HepG2 (cell line): ENCODE results near the gene ANKRD44. TPM values are rescaled to one million over a fixed set of nuclear protein-coding genes. Genes with fewer than 3 reads are reported as not detected.

Experiments
- ATAC-seq: fragments of 200-7000 bp; cut with Tn5 transposase; 3 replicates; pipeline ENCODE4 v1.9.1; 2020; ENCODE audit warnings: mild to moderate bottlenecking, moderate library complexity
- BruUV-seq: library from RNA; stranded (reverse); fragments of 400-500 nt; replicated peaks from 2 replicates; lab custom pipeline; 2021; lab: Mats Ljungman, UMichigan
- CTCF ChIA-PET: fragments of 300-600 bp; formaldehyde crosslinking; extraction: SDS; loops from one replicate; lab custom pipeline; 2021; ENCODE audit warnings: low total read pairs, inconsistent platforms, low intra/inter-chr PET ratio; lab: Yijun Ruan, JAX
- POLR2A ChIA-PET: fragments of 350-600 bp; sonication (Branson Sonifier 250); formaldehyde crosslinking; loops from one replicate; lab custom pipeline; 2020; ENCODE audit warnings: antibody characterized with exemption, inconsistent platforms; lab: Yijun Ruan, JAX
- DNase-seq: peaks from one replicate; pipeline ENCODE4 v3.0.0-alpha.2; 2015; ENCODE audit warnings: low spot score
- FAIRE-seq: peaks from 3 replicates; lab custom pipeline; 2011; peaks lifted over from hg19 to GRCh38; lab: Jason Lieb, UNC
- H2AFZ ChIP-seq: one replicate; pipeline ENCODE4 v1.6.1; 2011; ENCODE audit warnings: low read length, inconsistent platforms
- H3K27ac ChIP-seq: fragments of 300-600 bp; 3 replicates; pipeline ENCODE4 v1.8.0; 2011; ENCODE audit warnings: mixed run types, mild to moderate bottlenecking, mixed read lengths, low read length, inconsistent platforms; ENCODE audit not compliant: insufficient read depth; ENCODE audit errors: extremely low read length
- H3K27me3 ChIP-seq, 2 experiments: fragments of 200-600 bp in 1 of 2; 2 replicates in 1 of 2; 3 replicates in 1 of 2; pipeline versions ENCODE4 v1.6.0 to v1.8.0; 2011; ENCODE audit warnings: low read length in 2 of 2, mild to moderate bottlenecking in 2 of 2, moderate library complexity in 2 of 2, inconsistent platforms in 1 of 2; ENCODE audit not compliant: insufficient read depth in 2 of 2, control insufficient read depth in 1 of 2
- H3K36me3 ChIP-seq, 2 experiments: fragments of 200-600 bp in 1 of 2; replicated peaks in 1 of 2; 2 replicates in 1 of 2; 3 replicates in 1 of 2; pipeline versions ENCODE4 v1.5.1 to v1.8.0; 2011; ENCODE audit warnings: low read length in 2 of 2, inconsistent platforms in 1 of 2; ENCODE audit not compliant: insufficient read depth in 2 of 2, control insufficient read depth in 1 of 2
- H3K4me1 ChIP-seq: 2 replicates; pipeline ENCODE4 v1.5.1; 2012; ENCODE audit warnings: low read length, inconsistent platforms; ENCODE audit not compliant: insufficient read depth
- H3K4me2 ChIP-seq: 2 replicates; pipeline ENCODE4 v1.6.0; 2011; ENCODE audit warnings: low read depth, low read length, inconsistent platforms
- H3K4me3 ChIP-seq, 3 experiments: fragments of 200-600 bp in 1 of 3; sonication (generic), shearing (Covaris generic) in 1 of 3; replicated peaks in 1 of 3; 2 replicates each; pipeline ENCODE4 v1.5.1; 2011 to 2016; ENCODE audit warnings: low read length in 3 of 3, inconsistent platforms in 2 of 3, low read depth in 2 of 3, mild to moderate bottlenecking in 2 of 3, control low read depth in 1 of 3, mixed read lengths in 1 of 3; ENCODE audit not compliant: insufficient read depth in 1 of 3
- H3K79me2 ChIP-seq: one replicate; pipeline ENCODE4 v1.6.1; 2011; ENCODE audit warnings: low read length, inconsistent platforms; ENCODE audit not compliant: insufficient read depth
- H3K9ac ChIP-seq: 2 replicates; pipeline ENCODE4 v1.6.0; 2011; ENCODE audit warnings: mild to moderate bottlenecking, low read depth, low read length, inconsistent platforms; ENCODE audit not compliant: insufficient read depth
- H3K9me3 ChIP-seq: 2 replicates; pipeline ENCODE4 v1.5.1; 2012; ENCODE audit warnings: mild to moderate bottlenecking, low read length
- H4K20me1 ChIP-seq: 2 replicates; pipeline ENCODE4 v1.6.0; 2011; ENCODE audit warnings: inconsistent platforms, mild to moderate bottlenecking, low read length, moderate library complexity; ENCODE audit not compliant: insufficient read depth
- ATF1 ChIP-seq: IDR thresholded peaks from 2 replicates; pipeline ENCODE4 v1.6.1; 2016; ENCODE audit warnings: mild to moderate bottlenecking, control low read depth
- CBX1 ChIP-seq: IDR thresholded peaks from one replicate; pipeline ENCODE4 v1.6.1; 2016; ENCODE audit warnings: antibody characterized with exemption, low read depth
- CENPX ChIP-seq: sonication (generic); formaldehyde crosslinking; IDR thresholded peaks from 2 replicates; pipeline ENCODE4 v1.9.0; 2021; ENCODE audit warnings: mild to moderate bottlenecking, missing genetic modification reagents, moderate library complexity
- CREB1 ChIP-seq, 2 experiments: fragments of 450-650 bp in 1 of 2; IDR thresholded peaks; 2 replicates each; pipeline ENCODE4 v1.6.1; 2016 to 2017; ENCODE audit warnings: control low read depth in 1 of 2, mild to moderate bottlenecking in 1 of 2, missing compliant biosample characterization in 1 of 2, missing genetic modification characterization in 1 of 2
- E2F5 ChIP-seq: sonication (generic); formaldehyde crosslinking; conservative IDR thresholded peaks from 2 replicates; pipeline ENCODE4 v1.4.0; 2020; ENCODE audit warnings: missing genetic modification reagents
- ESRRA ChIP-seq: sonication (generic); formaldehyde crosslinking; IDR thresholded peaks from 2 replicates; pipeline ENCODE4 v1.5.1; 2020; ENCODE audit warnings: mild to moderate bottlenecking, low read depth, missing genetic modification reagents
- FOSL1 ChIP-seq: sonication (generic); formaldehyde crosslinking; IDR thresholded peaks from 2 replicates; pipeline ENCODE4 v1.9.0; 2021; ENCODE audit warnings: missing genetic modification reagents, borderline replicate concordance
- JUN ChIP-seq: sonication (generic); formaldehyde crosslinking; IDR thresholded peaks from 2 replicates; pipeline ENCODE4 v1.4.0; 2020; ENCODE audit warnings: mild to moderate bottlenecking, missing genetic modification reagents
- KLF12 ChIP-seq: sonication (generic); formaldehyde crosslinking; IDR thresholded peaks from 2 replicates; pipeline ENCODE4 v1.4.0; 2020; ENCODE audit warnings: missing genetic modification reagents, borderline replicate concordance
- MAF1 ChIP-seq: sonication (generic); formaldehyde crosslinking; IDR thresholded peaks from 2 replicates; pipeline ENCODE4 v1.5.0; 2020; ENCODE audit warnings: missing genetic modification reagents, borderline replicate concordance
- NR3C1 ChIP-seq: sonication (generic); formaldehyde crosslinking; IDR thresholded peaks from 2 replicates; pipeline ENCODE4 v1.4.0; 2020; ENCODE audit warnings: missing genetic modification reagents
- POLR2A ChIP-seq, 2 experiments: IDR thresholded peaks; 2 replicates each; pipeline ENCODE4 v1.6.1; 2011; ENCODE audit warnings: low read depth in 2 of 2, low read length in 2 of 2, mild to moderate bottlenecking in 1 of 2, moderate library complexity in 1 of 2; ENCODE audit not compliant: insufficient read depth in 1 of 2
- POLR2AphosphoS5 ChIP-seq: IDR thresholded peaks from 2 replicates; pipeline ENCODE4 v1.6.1; 2012; ENCODE audit warnings: low read depth, low read length
- PPARG ChIP-seq: conservative IDR thresholded peaks from 2 replicates; pipeline ENCODE4 v1.6.1; 2016; ENCODE audit warnings: missing biosample characterization, missing genetic modification reagents
- RFX3 ChIP-seq: IDR thresholded peaks from 2 replicates; pipeline ENCODE4 v1.6.1; 2016; ENCODE audit warnings: missing biosample characterization, missing genetic modification reagents
- RNF219 ChIP-seq: sonication (generic); formaldehyde crosslinking; IDR thresholded peaks from 2 replicates; pipeline ENCODE4 v1.5.0; 2020; ENCODE audit warnings: mild to moderate bottlenecking, missing genetic modification reagents
- SKI ChIP-seq: fragments of 450-650 bp; IDR thresholded peaks from one replicate; pipeline ENCODE4 v1.6.1; 2018; ENCODE audit warnings: mild to moderate bottlenecking; ENCODE audit not compliant: partially characterized antibody
- TCF7 ChIP-seq: sonication (generic); IDR thresholded peaks from 2 replicates; pipeline ENCODE4 v1.6.1; 2016; ENCODE audit warnings: antibody characterized with exemption, low read depth
- YEATS4 ChIP-seq: sonication (generic); formaldehyde crosslinking; IDR thresholded peaks from 2 replicates; pipeline ENCODE4 v1.4.0; 2020; ENCODE audit warnings: missing genetic modification reagents, borderline replicate concordance
- ZNF180 ChIP-seq: sonication (generic); formaldehyde crosslinking; IDR thresholded peaks from 2 replicates; pipeline ENCODE4 v1.4.0; 2020; ENCODE audit warnings: low read depth, missing genetic modification reagents, borderline replicate concordance
- ZNF253 ChIP-seq: sonication (generic); formaldehyde crosslinking; IDR thresholded peaks from 2 replicates; pipeline ENCODE4 v1.8.0; 2022; ENCODE audit warnings: mild to moderate bottlenecking, missing genetic modification reagents, borderline replicate concordance
- ZNF260 ChIP-seq: sonication (generic); formaldehyde crosslinking; IDR thresholded peaks from 2 replicates; pipeline ENCODE4 v1.4.0; 2020; ENCODE audit warnings: missing genetic modification reagents, low read depth, mild to moderate bottlenecking, borderline replicate concordance
- WGBS: methylation state at CpG from one replicate; pipeline ENCODE4 v1.1.6; 2017; ENCODE audit warnings: low lambda C conversion rate; 5-methylcytosine and 5-hydroxymethylcytosine counted together
- in situ Hi-C: cut with HindIII; loops from 2 replicates; pipeline ENCODE4 v1.10.0; 2017; ENCODE audit warnings: low pct_unique_long_range_greater_than_20kb; ENCODE audit not compliant: extremely low pct_ligation_motif_present
- intact Hi-C: fragments of 100-400 bp; cut with micrococcal nuclease; formaldehyde crosslinking; loops from one replicate; pipeline ENCODE4 v1.10.0; 2022; ENCODE audit not compliant: unreplicated experiment
- polyA plus RNA-seq, 8 experiments: library from polyadenylated mRNA; depleted of rRNA in 3 of 8; stranded (reverse) in 7 of 8; unstranded in 1 of 8; fragments of >200 nt; fragmentation: Illumina TruSeq in 4 of 8; extraction: Trizol in 4 of 8; gene quantifications; 2 replicates each; pipeline versions ENCODE4 v1.2.1 to v1.2.3, GENCODE V29; 2011 to 2016; ENCODE audit warnings: low read depth in 4 of 8, missing spikeins in 1 of 8, mixed read lengths in 1 of 8; ENCODE audit not compliant: insufficient read depth in 1 of 8
- total RNA-seq, 5 experiments: library from RNA; depleted of rRNA; stranded (reverse); fragments of >200 nt; fragmentation: Illumina TruSeq; extraction: Trizol; gene quantifications; 2 replicates each; pipeline ENCODE4 v1.2.3, GENCODE V29; 2016; ENCODE audit warnings: low read depth in 1 of 5

ANKRD44 gene
- total and polyA plus RNA-seq, 2 of the 13 experiments (the other 11 are each of a cell fraction or from before 2014, with no cell fraction given), result 0.04 to 0.11 TPM

DNA sequence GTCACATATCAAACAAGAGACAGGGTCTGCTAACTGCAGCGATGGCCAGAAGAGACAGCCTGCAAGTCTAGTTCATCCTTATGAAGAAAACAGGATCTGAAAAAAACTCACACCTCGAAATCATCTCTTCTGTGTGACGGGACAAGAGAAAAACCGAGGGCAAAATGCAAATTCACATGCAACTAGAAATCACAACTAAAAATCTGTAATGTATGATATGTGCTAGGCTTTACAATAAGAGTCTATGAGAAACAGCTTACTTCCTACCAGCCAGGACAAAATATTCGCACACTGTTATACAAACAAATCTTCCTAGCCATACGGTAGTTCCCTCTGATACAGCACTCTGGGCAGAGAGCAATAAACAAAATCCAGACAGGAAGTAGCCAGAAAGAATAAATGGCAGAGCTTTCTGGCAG lies 48.8 kb downstream of the ANKRD44 start (continued):
- TF ChIP-seq PPARG (no peak), FOSL1 (CRISPR knock-in tag) (no peak), ZNF253 (CRISPR knock-in tag) (no peak), SKI (no peak), ESRRA (CRISPR knock-in tag) (no peak), E2F5 (no peak), MAF1 (CRISPR knock-in tag) (no peak), POLR2AphosphoS5 (no peak), RNF219 (CRISPR knock-in tag) (no peak)

- CTCF ChIA-PET, result no interaction called here
- Histone ChIP-seq H2AFZ (no peak overlapping the region), H3K9me3 (no peaks in the 10 kb centered on the region), H3K36me3 (no peaks in the 10 kb centered on the region), H3K4me3 (no peak overlapping the region), H4K20me1 (no peaks in the 10 kb centered on the region), H3K27me3 (0 out of 5 replicates have a peak, but pooled peaks cover 0 to 16% of the 10 kb centered on the region in 2 experiments), H3K4me2 (no peak overlapping the region), H3K4me1 (no peaks in the 10 kb centered on the region), H3K9ac (no peak overlapping the region), H3K79me2 (no peaks in the 10 kb centered on the region), H3K27ac (no peak overlapping the region)
- ATAC-seq (no peak), DNase-seq (no peak), FAIRE-seq (no peak)
- in situ Hi-C loops, result no loop called here
- 0% methylated on average over 3 of the region's 3 CpGs for WGBS
- intact Hi-C loops, result no loop called here
- POLR2A ChIA-PET, result no interaction called here
- no TSS peak for BruUV-seq
- TF ChIP-seq CBX1 (no peak), ZNF260 (no peak), RFX3 (CRISPR knock-in tag) (no peak), TCF7 (no peak), JUN (no peak), YEATS4 (CRISPR knock-in tag) (no peak), ZNF180 (CRISPR knock-in tag) (no peak), CREB1 (IDR thresholded peaks at IDR 0.05) (no peak), CREB1 (CRISPR knock-in tag; IDR thresholded peaks at IDR 0.05) (no peak), KLF12 (no peak), POLR2A (IDR thresholded peaks at IDR 0.05; ENCODE audit: insufficient read depth in 1 of 2, low read depth in 2 of 2, low read length in 2 of 2) (no peak), CENPX (CRISPR knock-in tag) (no peak), NR3C1 (no peak), ATF1 (CRISPR knock-in tag) (no peak)
Measured at GRCh38 chr2:197259470-197259999, 51.0 kb downstream of the ANKRD44 start.
